ENCODE measurements around the gene WDR70. TPM values are rescaled to one million over a fixed set of nuclear protein-coding genes. Genes with fewer than 3 reads are reported as not detected.
"Not testable (repeated sequence)": the region's sequence is repeated elsewhere in the genome, so short reads cannot be mapped to it uniquely, and the experiment has no call there.

The WDR70 gene
- total RNA-seq, 1 experiment from 2014 or later = 60.5 TPM

- no peak for DNase-seq (ENCODE audit: low spot score)
- in situ Hi-C loops (cut with HindIII; ENCODE audit: low sequenced_read_pairs) = no loop called here
These were observed 69.8 kb downstream of the WDR70 start for GRCh38 chr5:37448941-37449340.

- DNase-seq (ENCODE audit: low spot score); in situ Hi-C loops (cut with HindIII; ENCODE audit: low sequenced_read_pairs): not testable (repeated sequence)
These were observed 72.9 kb downstream of the WDR70 start for GRCh38 chr5:37451991-37452390.

GRCh38 chr5:37453252-37453651 lies 74.1 kb downstream of the WDR70 start:
- in situ Hi-C loops (cut with HindIII; ENCODE audit: low sequenced_read_pairs) = not testable (repeated sequence)

GRCh38 chr5:37454402-37455055 lies 75.4 kb downstream of the WDR70 start:
- DNase-seq (ENCODE audit: low spot score); in situ Hi-C loops (cut with HindIII; ENCODE audit: low sequenced_read_pairs): not testable (repeated sequence)

More at GRCh38 chr5:37453252-37453651, 74.1 kb downstream of the WDR70 start:
- DNase-seq (ENCODE audit: low spot score) = not testable (repeated sequence)

GRCh38 chr5:37463191-37464051 lies 84.3 kb downstream of the WDR70 start:
- in situ Hi-C loops (cut with HindIII; ENCODE audit: low sequenced_read_pairs); DNase-seq (ENCODE audit: low spot score): not testable (repeated sequence)

- in situ Hi-C loops (cut with HindIII; ENCODE audit: low sequenced_read_pairs) = not testable (repeated sequence)
- DNase-seq (ENCODE audit: low spot score) = peak; percentile 30
These were observed 85.5 kb downstream of the WDR70 start for GRCh38 chr5:37464581-37464980.

GRCh38 chr5:37469383-37469782 lies 90.3 kb downstream of the WDR70 start:
- not testable (repeated sequence) for DNase-seq (ENCODE audit: low spot score)

GRCh38 chr5:37471666-37472197 lies 92.6 kb downstream of the WDR70 start:
- in situ Hi-C loops (cut with HindIII; ENCODE audit: low sequenced_read_pairs) = no loop called here
- DNase-seq (ENCODE audit: low spot score) = no peak

More at GRCh38 chr5:37469383-37469782, 90.3 kb downstream of the WDR70 start:
- in situ Hi-C loops (cut with HindIII; ENCODE audit: low sequenced_read_pairs) = not testable (repeated sequence)

GRCh38 chr5:37477426-37477825 lies 98.3 kb downstream of the WDR70 start:
- in situ Hi-C loops (cut with HindIII; ENCODE audit: low sequenced_read_pairs) = no loop called here
- no peak for DNase-seq (ENCODE audit: low spot score)

- no peak for DNase-seq (ENCODE audit: low spot score)
- in situ Hi-C loops (cut with HindIII; ENCODE audit: low sequenced_read_pairs) = no loop called here
These were observed 99.2 kb downstream of the WDR70 start for GRCh38 chr5:37478121-37478894.

GRCh38 chr5:37481395-37481794 lies 102.3 kb downstream of the WDR70 start:
- not testable (repeated sequence) for DNase-seq (ENCODE audit: low spot score)

GRCh38 chr5:37490120-37490810 lies 111.1 kb downstream of the WDR70 start:
- in situ Hi-C loops (cut with HindIII; ENCODE audit: low sequenced_read_pairs) = no loop called here
- DNase-seq (ENCODE audit: low spot score) = no peak

More at GRCh38 chr5:37481395-37481794, 102.3 kb downstream of the WDR70 start:
- in situ Hi-C loops (cut with HindIII; ENCODE audit: low sequenced_read_pairs) = not testable (repeated sequence)

- no peak for DNase-seq (ENCODE audit: low spot score)
- in situ Hi-C loops (cut with HindIII; ENCODE audit: low sequenced_read_pairs) = no loop called here
These were observed 111.8 kb downstream of the WDR70 start for GRCh38 chr5:37490931-37491330.

GRCh38 chr5:37492778-37493555 lies 113.8 kb downstream of the WDR70 start:
- in situ Hi-C loops (cut with HindIII; ENCODE audit: low sequenced_read_pairs) = no loop called here
- DNase-seq (ENCODE audit: low spot score) = no peak

GRCh38 chr5:37494756-37495155 lies 115.6 kb downstream of the WDR70 start:
- in situ Hi-C loops (cut with HindIII; ENCODE audit: low sequenced_read_pairs) = no loop called here
- DNase-seq (ENCODE audit: low spot score) = no peak

GRCh38 chr5:37495210-37495609 lies 116.1 kb downstream of the WDR70 start:
- no peak for DNase-seq (ENCODE audit: low spot score)

GRCh38 chr5:37495668-37496347 lies 116.7 kb downstream of the WDR70 start:
- DNase-seq (ENCODE audit: low spot score) = no peak
- in situ Hi-C loops (cut with HindIII; ENCODE audit: low sequenced_read_pairs) = no loop called here

More at GRCh38 chr5:37495210-37495609, 116.1 kb downstream of the WDR70 start:
- in situ Hi-C loops (cut with HindIII; ENCODE audit: low sequenced_read_pairs) = no loop called here
